GM12878 (cell line): Measurements from ENCODE around the gene DAAM1. TPM values are rescaled to one million over a fixed set of nuclear protein-coding genes. Genes with fewer than 3 reads are reported as not detected.
A peak's percentile ranks its signal among the peaks of the same experiment; 100 is the strongest.

ENCODE experiments used
- ASH2L ChIP-seq: fragments of 300-600, 200-600 bp; sonication (generic); IDR thresholded peaks from 2 replicates; pipeline ENCODE4 v1.6.1; 2017; ENCODE audit warnings: low read depth, mild to moderate bottlenecking, borderline replicate concordance
- CEBPZ ChIP-seq: fragments of 150-350 bp; IDR thresholded peaks from 2 replicates; pipeline ENCODE4 v1.6.1; 2016; ENCODE audit warnings: low read depth, low read length
- CREB1 ChIP-seq: IDR thresholded peaks from 2 replicates; pipeline ENCODE4 v1.6.1; 2012; ENCODE audit warnings: low read depth, mild to moderate bottlenecking, inconsistent platforms
- E4F1 ChIP-seq: fragments of 450-650 bp; IDR thresholded peaks from 2 replicates; pipeline ENCODE4 v1.6.1; 2018; ENCODE audit warnings: borderline replicate concordance, mild to moderate bottlenecking; ENCODE audit not compliant: partially characterized antibody
- IRF3 ChIP-seq: fragments of 450-650 bp; IDR thresholded peaks from 2 replicates; pipeline ENCODE4 v1.6.1; 2014; ENCODE audit warnings: mild to moderate bottlenecking
- IRF4 ChIP-seq: IDR thresholded peaks from 2 replicates; pipeline ENCODE4 v1.6.1; 2011; ENCODE audit warnings: low read depth, low read length
- MEF2A ChIP-seq: IDR thresholded peaks from 2 replicates; pipeline ENCODE4 v1.6.1; 2011; ENCODE audit warnings: low read depth, mild to moderate bottlenecking, low read length, moderate library complexity; ENCODE audit not compliant: insufficient read depth
- MXI1 ChIP-seq: fragments of 150-350 bp; IDR thresholded peaks from 2 replicates; pipeline ENCODE4 v1.6.1; 2011; ENCODE audit warnings: low read depth, mild to moderate bottlenecking, inconsistent platforms, low read length, improper control_type of control experiment
- NR2F1 ChIP-seq: fragments of 450-650 bp; conservative IDR thresholded peaks from 2 replicates; pipeline ENCODE4 v1.6.1; 2017; ENCODE audit warnings: mild to moderate bottlenecking
- PAX8 ChIP-seq: fragments of 450-650 bp; IDR thresholded peaks from 2 replicates; pipeline ENCODE4 v1.6.1; 2017; ENCODE audit warnings: mild to moderate bottlenecking, moderate library complexity
- PKNOX1 ChIP-seq: fragments of 450-650 bp; IDR thresholded peaks from 2 replicates; pipeline ENCODE4 v1.6.1; 2016; ENCODE audit warnings: mild to moderate bottlenecking
- POLR2AphosphoS2 ChIP-seq: IDR thresholded peaks from 2 replicates; pipeline ENCODE4 v1.6.1; 2011; ENCODE audit warnings: low read depth, mild to moderate bottlenecking, low read length, improper control_type of control experiment, moderate library complexity
- POLR2AphosphoS5 ChIP-seq: IDR thresholded peaks from 2 replicates; pipeline ENCODE4 v1.6.1; 2011; ENCODE audit warnings: mild to moderate bottlenecking, low read length, inconsistent platforms
- RBBP5 ChIP-seq: fragments of 200-600 bp; sonication (generic); conservative IDR thresholded peaks from 2 replicates; pipeline ENCODE4 v1.6.1; 2016
- SREBF2 ChIP-seq: IDR thresholded peaks from 2 replicates; pipeline ENCODE4 v1.6.1; 2012; ENCODE audit warnings: mild to moderate bottlenecking, low read length
- TAF1 ChIP-seq: IDR thresholded peaks from 2 replicates; pipeline ENCODE4 v1.6.1; 2011; ENCODE audit warnings: mild to moderate bottlenecking, low read depth, low read length, borderline replicate concordance
- TCF7 ChIP-seq: IDR thresholded peaks from 2 replicates; pipeline ENCODE4 v1.6.1; 2014; ENCODE audit warnings: antibody characterized with exemption, borderline replicate concordance
- USF1 ChIP-seq: IDR thresholded peaks from 2 replicates; pipeline ENCODE4 v1.6.1; 2011; ENCODE audit warnings: borderline replicate concordance, low read depth, mild to moderate bottlenecking, moderate library complexity, mixed read lengths, low read length; ENCODE audit not compliant: insufficient read depth; ENCODE audit errors: extremely low read length
- USF2 ChIP-seq: IDR thresholded peaks from 2 replicates; pipeline ENCODE4 v1.6.1; 2011; ENCODE audit warnings: low read depth, low read length, improper control_type of control experiment, borderline replicate concordance
- YY1 ChIP-seq: IDR thresholded peaks from 2 replicates; pipeline ENCODE4 v1.6.1; 2011; ENCODE audit warnings: low read depth, mild to moderate bottlenecking, low read length
- ZZZ3 ChIP-seq: IDR thresholded peaks from 2 replicates; pipeline ENCODE4 v1.6.1; 2011; ENCODE audit warnings: low read depth; ENCODE audit not compliant: control insufficient read depth, insufficient read length
- polyA plus RNA-seq, 11 experiments: library from polyadenylated mRNA; depleted of rRNA in 4 of 11; unstranded in 6 of 11; stranded (reverse) in 5 of 11; fragments of >200 nt; fragmentation: Nextera tagmentation in 4 of 11; fragmentation: Illumina TruSeq in 1 of 11; extraction: Ambion mirVana in 4 of 11; extraction: Trizol in 1 of 11; gene quantifications; 1 replicate in 1 of 11; 2 replicates in 10 of 11; pipeline versions ENCODE4 v1.2.1 to v1.2.3, GENCODE V29; 2011 to 2016; ENCODE audit warnings: inconsistent platforms in 2 of 11, missing spikeins in 2 of 11, low read depth in 1 of 11
- total RNA-seq, 4 experiments: library from RNA; depleted of rRNA in 3 of 4; stranded (reverse); fragments of >200 nt in 3 of 4; fragmentation: Illumina TruSeq in 1 of 4; extraction: Trizol in 1 of 4; gene quantifications; 2 replicates each; pipeline versions ENCODE4 v1.2.1 to v1.2.3, GENCODE V29; 2013 to 2021

Gene DAAM1
- total and polyA plus RNA-seq, 10 of the 15 experiments (the other 5 are each of a cell fraction or from before 2014, with no cell fraction given): 13.8 to 32.4 (median 24.2) TPM

- TF ChIP-seq ZZZ3 (no peak), NR2F1 (no peak), RBBP5 (no peak), MXI1 (peak; percentile 65; the same call in 1 of the 2 replicates), USF2 (no peak), IRF3 (no peak), USF1 (no peak), IRF4 (peak; percentile 95), CREB1 (peak; percentile 68), PAX8 (0 out of 2 replicates have a peak, but pooled peaks have one; percentile 15), TAF1 (no peak), CEBPZ (no peak), E4F1 (no peak), POLR2AphosphoS2 (no peak), PKNOX1 (0 out of 2 replicates have a peak, but pooled peaks have one; percentile 27), YY1 (peak; percentile 75), TCF7 (peak; percentile 67; the same call in 1 of the 2 replicates), POLR2AphosphoS5 (no peak), SREBF2 (no peak), MEF2A (peak; percentile 75; the same call in 1 of the 2 replicates), ASH2L (no peak)
Observed at GRCh38 chr14:59175404-59175803, 13.1 kb upstream of the DAAM1 start (continued).
